Activated CD4-positive, alpha-beta T cell treated with anti-CD3 and anti-CD28 coated beads, Interleukin-2, amount 50 U/mL, for 24 hours (primary cell): ENCODE data around the gene OR6S1.

Experiments used
- DNase-seq, 2 donors: peaks; one replicate each; pipeline ENCODE4 v3.0.0-alpha.2; 2020; ENCODE audit warnings: low read depth in 1 of 2, low spot score in 1 of 2

The OR6S1 gene, protein sequence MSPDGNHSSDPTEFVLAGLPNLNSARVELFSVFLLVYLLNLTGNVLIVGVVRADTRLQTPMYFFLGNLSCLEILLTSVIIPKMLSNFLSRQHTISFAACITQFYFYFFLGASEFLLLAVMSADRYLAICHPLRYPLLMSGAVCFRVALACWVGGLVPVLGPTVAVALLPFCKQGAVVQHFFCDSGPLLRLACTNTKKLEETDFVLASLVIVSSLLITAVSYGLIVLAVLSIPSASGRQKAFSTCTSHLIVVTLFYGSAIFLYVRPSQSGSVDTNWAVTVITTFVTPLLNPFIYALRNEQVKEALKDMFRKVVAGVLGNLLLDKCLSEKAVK

DNA sequence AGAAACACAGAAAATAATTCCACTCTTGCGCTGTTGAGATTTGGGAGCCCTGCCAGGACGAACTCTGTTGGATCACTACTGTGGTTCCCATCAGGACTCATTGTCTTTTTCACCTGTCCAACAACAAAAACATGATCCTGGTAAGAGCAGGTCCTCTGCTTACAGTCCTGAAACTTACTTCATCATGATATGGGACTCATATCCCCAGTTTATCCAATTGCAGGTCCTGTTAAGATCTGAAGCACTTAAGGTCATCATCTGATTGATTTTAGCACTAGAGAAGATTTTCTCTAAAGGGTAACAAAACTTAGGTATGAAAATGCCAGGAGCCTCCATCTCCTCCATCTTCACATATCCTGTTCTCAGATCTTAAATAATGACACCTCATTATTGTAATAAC lies at the start of gene OR6S1:
TSS of gene OR6S1 (minus strand) at position 101 of the 400 bp plus-strand sequence. CDS start at position 101, 0 bp downstream.
- no peak for DNase-seq

DNA sequence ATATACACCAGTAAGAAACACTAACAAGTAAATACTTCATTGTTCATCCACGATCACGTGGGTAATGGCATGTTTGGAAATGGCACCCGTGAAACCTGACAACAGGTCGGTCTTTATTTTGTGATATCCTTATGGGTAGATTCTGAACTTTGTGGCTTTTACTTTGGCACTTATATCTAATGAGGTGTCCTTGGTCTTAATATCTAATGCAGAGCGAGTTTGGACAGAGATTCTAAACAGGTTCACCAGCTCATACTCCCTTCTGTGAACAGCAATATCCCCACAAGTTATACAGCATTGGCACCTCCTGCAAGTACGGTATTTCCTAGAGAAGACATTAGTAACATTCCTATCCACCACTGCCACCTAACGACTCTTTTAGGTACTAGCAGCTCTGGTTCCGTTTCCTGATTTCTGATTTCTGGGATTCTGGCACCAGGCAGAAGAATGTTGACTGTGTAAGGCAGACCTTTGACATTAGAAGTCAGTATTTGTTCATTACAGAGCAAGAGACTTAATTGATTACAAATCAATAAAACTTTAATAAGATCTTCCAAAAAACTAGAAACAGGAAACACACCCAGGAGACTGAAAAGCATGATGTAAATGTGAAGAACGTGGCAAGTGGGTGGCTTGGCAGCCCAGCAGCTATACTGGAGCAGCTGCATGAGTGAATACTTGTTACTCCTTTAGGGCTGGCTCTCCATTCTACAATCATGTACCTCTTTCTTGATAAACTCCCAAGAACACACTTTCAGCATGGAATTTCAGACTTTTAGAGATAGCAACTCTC lies 49.6 kb upstream of the OR6S1 start:
- peak in 1 of 2 donors; percentile 46 for DNase-seq

DNA sequence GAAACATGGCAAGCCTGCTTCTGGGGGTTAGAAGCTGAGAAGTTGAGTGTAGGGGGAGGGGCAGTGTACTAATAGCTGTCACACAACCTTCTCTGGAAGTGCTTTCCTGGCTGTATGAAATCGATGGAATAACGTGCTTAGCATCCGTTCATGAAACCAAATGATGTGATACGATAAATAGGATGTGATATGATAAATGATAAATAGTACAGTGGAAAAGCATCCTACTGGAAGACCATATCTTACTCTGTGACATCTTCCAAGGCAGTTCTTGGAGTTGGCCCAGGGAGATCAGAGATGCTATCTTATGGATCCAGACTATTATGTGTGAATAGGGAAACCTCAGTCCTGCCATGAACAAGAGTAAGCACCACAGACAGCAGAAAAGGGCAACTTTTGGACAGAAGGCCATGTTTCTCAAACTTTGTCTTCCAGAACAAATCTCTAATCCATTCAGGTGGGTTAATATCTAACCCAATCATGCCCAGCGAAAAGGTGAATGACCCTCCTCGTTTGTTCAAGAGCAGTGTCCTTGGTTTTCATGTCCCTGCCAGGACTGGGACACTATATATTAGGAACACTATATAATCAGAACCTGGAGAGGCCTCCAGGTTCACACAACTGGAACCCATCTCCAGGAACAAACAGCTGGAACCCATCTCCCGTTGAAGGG lies 46.8 kb upstream of the OR6S1 start, which contains the start of gene ANG:
TSS of gene ANG (plus strand) at position 598 of the 673 bp plus-strand sequence. CDS start 4,801 bp downstream, outside the sequence.
- DNase-seq, result no peak

DNA sequence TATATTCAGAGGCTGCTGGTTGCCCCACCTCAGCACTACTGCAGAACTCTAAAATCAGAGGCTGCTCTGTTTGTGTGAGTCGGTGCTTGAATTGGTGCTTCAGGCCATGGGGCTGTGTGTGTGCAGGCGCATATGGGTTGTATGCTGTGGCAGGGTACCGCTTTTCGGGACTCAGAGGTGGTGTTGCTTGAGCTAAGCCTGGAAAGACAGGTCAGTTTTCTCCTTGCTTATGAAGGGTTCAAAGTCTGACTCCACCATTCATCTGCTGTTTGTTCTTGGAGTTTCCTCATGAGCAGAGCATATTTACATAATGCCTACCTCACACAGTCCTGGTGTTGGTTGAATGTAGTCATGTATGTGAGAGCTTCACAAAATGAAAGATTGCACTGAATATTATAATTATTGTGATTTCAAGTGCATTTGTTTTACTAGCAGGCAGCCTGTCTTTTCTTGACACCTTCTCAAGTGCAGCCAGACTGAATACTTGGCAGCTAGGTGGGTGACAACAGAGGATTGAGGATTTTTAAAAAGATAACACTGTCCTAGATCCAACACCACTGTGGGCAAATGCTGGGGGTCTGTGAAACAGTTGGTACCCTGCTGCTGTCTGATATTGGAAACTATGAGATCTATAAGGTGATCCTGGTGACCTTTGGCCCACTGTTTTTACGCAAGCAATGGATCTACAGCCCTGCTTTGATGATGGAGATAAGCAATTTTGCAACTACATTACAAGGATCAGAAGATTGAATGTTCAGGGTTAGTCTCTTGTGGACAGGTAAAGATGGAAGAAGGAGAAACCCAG lies 46.1 kb upstream of the OR6S1 start:
- no peak for DNase-seq

DNA sequence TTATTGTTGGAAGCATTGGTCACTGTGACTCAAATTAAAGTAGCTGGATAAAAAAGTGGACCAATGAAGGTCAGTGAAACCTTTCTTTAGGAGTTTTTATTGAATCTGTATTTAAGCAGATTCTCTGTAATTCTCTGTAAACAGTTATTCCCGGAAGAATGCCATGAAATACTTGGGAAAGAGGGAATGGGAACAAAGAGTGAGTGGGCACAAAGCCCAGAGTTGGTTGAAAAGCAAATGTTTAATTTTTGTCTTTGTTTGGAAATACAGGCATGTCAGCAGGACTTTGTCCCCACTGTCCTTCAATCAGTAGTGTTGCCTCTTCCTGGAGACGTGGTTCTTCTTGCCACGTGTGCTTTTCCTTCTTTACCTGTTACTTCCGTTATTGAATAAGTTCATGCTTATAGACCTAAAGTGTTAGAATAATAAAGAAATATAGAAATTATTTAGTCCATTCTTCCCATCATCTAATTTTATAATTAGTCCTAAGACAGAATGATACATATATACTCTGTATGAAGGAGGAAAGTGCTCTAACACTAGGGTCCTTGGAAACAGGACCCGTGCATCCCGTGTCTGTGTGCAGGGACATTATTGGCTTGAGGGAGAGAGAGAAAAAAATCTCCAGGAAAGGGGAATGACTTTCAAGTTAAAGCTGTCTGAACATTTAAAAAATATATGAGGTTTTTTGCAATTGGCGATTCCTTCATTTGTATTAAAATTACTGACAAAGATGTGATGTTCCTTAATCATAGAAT lies 45.1 kb upstream of the OR6S1 start:
- DNase-seq, result no peak

DNA sequence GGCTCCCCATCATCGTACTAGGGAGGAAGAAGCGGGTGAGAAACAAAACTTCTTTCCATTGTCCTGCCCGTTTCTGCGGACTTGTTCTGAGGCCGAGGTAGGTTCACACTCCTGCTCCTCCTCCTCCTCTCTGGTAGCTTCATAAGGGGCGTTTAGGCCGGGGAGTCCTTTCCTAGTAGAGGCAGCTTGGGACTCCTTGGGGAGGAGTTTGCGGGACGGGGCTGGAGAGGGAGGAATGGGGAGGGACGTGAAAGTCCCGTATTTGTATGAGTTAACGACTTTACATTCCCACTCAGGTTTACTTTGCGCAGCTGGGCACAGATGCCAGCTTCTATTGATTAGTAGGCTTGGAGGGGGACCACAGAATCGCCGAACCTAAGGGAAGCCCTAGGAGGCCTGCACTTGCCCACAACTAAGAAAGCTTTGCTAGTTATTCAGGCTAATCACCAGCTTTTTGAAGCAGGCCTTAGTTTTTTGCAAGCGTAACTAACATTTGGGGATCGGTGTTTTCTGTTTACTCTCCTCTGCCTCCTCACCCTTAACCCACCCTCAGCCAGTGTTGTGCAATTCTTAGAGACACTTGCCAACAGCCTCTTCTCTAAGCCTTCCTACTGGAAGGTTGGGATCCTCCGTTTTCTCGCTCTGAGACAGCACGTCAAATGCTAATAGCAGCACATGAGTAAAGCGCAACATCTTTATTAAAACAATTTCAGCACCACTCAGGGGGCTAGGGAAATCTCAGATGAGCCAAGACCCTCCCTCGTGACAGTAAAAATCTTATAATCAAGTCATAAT lies 43.4 kb upstream of the OR6S1 start:
- DNase-seq, result no peak

DNA sequence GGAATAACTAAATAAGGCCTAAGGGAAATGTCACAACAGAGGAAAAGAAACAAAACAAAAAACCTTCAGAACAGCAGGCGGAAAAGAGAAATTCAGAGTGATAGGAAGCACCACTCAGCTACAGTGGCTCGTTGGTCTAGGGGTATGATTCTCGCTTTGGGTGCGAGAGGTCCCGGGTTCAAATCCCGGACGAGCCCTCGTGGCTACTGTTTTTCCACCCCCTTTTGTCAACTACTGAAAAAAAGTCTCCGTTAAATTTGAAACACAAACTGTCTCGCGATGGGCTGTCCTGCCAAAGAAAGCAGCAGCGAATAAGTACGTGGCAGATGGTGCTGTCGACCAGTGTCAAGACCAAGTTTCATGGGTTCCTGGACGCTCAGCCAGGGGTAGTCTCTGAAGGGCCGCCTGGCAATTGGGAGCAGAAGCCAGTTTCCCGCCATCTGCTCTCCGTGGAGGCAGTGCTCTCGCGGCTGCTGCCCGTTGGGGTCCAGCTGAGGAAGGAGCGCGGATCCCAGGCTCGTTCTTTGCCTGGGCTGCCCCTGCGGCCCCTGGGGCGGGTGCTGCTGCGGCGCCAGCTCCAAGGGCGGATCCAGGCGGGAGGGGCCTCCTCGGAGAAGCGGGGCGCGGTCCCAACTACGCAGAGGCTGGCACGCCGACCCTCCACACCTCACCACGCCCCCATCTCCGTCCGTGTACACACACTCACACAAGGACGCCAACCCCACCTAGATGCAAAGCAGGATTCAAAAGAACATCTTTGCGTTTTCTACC lies 42.6 kb upstream of the OR6S1 start, which contains the start of gene RNASE4:
TSS of gene RNASE4 (plus strand) at position 670 of the 771 bp plus-strand sequence. CDS start 14,812 bp downstream, outside the sequence.
- DNase-seq, result peak; percentile 78 to 81

DNA sequence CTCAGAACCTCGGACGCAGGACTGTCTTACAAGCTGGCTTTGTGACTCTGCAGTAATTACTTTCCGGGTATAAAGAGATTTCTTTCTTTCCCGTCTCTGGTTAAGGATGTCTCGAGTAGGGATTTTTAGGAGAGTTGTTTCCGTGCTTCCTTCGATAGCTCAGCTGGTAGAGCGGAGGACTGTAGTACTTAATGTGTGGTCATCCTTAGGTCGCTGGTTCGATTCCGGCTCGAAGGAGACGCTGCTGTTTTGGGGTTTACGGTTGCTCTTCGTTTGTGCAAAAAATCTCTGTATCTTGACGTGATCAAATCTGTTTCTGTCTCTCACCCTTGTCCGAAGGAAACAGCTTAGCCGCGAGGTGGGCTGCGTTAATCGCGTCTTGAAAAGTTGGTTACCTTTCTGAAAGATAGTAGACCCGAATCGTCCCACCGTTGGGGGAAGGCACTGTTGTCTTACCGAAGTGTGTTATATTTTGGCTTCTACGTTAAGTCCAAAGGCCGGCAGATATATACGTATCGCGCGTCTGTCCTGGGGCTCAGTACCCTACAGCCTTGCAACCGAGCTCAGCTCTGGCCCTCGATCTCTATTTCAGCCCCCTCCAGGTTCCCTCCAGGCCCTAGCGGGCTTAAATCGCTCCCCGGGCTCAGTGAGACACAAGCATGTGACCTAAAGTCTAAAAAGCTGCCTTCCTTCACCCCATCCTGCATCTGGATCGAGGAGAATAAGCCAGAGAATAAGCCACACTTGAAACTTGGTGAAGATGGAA lies 41.8 kb upstream of the OR6S1 start:
- peak; percentile 62 to 89 for DNase-seq

DNA sequence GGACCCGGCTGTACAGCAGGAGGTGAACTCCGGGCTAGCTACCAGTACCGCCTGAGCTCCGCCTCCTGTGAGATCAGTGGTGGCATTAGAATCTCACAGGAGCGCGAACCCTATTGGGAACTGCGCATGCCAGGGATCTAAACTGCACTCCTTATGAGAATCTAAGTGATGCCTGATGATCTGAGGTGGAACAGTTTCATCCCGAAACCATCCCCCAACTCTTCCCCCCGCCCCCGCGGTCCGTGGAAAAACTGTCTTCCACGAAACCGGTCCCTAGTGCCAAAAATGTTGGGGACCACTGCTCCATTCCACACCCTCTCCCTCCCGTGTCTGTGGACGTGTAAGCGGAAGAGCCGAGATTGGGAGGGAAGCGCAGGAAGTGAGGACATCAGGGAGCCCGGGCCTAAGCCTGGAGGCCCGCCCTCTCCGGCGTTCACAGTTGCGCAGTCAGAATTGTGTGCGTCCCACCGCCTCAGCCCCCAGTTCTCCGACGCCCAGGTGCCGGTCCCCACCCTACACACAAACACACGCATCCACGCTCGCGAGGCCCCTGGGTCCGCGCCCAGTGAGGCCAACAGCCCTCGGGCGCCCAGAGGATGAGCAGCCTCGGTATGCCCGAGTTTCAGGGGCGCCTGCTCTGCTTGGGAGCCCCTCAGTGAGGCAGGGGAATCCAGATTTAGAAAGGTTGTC lies 41.1 kb upstream of the OR6S1 start:
- peak; percentile 61 to 69 for DNase-seq

DNA sequence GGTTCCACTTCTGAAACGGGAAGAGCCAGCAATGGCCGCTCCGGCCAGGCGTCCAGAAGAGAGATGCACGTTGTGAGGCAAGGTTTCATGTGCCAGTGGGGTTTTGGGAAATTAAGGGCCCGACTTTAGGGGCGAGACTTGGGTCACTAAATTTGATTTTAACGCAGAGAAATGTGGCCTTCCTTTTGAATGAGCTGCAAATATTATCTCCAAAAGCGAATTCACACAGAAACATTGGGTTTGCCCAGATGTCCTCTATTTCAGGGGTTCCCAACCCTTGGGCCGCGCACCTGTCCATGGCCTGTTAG lies 40.6 kb upstream of the OR6S1 start:
- DNase-seq, result no peak

DNA sequence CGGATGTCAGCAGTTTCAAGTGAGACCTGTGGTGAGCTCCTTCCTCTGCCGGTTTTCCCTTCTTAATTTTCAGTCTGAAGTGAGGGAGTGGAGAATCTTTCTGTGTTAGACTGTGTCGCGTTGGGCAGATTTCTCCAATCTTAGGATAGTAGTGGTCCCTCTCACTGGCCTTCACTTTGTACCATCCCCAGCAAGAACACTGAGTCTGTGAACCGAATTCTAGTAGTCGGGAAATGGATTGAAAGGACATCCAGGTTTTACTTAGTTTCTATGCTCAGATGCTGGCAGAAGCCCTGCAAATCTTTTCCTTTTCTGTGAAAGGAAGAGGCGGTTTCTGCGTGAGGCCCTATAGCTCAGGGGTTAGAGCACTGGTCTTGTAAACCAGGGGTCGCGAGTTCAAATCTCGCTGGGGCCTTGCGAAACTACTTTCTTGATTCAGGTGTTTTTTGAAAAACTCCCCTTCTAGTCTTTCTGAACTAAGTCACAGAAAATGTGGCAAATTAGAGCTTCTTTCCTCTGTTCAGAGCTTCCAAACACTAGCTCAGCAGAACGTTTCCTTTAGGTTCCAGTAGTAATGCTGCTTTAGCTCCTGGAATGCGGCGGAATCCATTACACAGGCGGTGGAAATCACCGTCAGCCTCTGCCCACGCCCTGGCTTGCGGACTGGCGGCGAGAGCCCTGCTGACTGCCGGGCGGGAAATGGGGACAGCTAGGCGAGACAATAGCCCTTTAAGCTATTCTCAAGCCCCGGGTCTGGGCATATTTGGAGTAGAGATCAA lies 40.0 kb upstream of the OR6S1 start:
- DNase-seq, result peak; percentile 87 to 91

DNA sequence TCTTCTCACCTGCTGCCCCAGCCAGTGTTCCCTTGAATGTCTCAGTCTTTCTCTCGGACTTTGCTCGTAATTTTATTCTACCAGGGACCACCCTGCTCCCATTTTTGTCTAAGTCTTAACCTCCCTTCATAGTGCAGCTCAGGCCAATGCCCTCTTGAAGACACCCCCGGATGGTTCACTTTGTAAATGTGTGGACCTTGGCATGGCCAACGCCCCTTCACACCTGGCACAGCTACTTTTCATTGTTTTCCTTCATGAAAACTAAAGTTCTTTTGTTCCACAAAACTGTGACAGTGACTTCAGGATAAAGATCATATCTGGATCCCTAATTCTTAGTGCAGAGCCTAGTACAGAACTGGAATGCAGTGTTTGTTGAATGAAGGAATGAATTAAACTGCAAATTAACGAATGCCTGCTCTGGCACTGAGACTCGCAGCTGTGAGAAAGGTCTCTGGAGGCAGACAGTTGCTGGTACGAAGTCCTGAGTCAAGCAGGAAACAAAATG lies 39.4 kb upstream of the OR6S1 start:
- DNase-seq, result no peak

DNA sequence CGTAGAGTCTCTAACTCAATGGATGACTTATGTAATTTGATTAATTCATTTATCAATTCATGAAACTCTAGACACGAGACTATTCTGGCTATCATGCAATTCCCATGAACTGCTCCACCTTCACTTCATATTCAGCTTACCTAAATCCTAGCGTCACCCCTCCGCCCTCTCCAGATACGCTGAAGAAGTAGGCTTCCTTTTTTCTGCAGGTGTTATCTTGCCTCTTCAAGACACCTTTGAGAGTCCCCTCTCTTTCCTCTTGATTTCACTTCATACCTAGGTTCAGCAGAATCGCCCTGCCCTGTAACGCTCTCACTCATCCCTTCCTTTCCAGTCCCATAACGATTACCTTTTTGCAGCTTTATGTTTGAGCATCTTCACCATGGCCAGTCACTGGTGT lies 38.9 kb upstream of the OR6S1 start:
- no peak for DNase-seq

DNA sequence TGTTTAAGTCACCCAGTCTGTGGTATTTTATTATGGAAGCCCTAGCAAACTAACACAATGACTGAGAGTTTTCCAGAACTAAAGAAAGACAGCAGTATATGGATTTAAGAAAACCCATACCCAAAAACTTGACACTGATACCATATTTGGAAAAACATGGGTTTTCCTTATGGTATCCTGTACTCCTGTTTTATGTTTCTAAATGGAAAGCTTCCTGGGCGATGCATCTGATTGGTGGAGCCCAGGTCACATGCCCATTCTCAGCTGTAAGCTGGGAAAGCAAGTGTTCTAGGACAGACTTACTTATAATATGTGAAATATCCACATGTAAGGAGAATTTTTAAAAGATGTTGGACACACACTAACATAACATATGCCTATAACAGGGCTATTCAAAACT lies 38.4 kb upstream of the OR6S1 start:
- DNase-seq, result no peak

DNA sequence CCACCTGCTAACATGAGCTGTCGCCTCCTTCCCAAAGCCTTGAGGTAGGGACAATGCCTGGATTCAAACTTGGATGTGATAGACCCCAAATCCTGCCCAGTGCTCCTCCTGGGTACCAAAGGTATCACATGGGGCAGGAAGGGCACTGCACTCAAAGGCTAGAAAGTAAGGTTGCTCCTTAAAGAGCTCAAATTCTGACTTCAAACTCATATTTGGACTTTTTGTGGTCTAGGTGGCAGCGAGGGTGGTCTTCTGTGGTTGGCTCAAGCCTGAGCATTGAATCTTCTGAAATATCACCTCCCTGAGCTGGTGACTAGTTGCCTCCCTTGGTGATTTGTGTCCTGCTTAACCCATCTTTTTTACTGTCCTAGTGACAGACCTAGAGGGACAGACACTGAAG lies 34.6 kb upstream of the OR6S1 start:
- no peak for DNase-seq

DNA sequence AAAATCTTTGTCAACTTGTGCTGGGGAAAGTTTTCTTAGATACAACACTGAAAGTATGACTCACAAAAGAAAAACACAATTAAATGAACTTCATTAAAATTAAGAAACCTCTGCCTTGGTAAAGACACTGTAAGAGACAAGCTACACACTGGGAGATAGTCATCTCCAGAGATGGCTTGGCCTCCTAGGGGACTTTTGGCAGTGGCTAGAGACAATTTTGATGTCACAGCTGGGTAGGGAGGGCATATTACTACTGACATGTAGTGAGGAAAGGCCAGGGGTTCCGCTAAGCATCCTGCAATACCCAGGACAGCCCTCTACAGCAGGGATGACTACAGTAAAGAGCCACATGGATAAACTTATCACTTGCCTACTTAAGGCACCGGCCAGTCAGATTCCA lies 34.2 kb upstream of the OR6S1 start:
- DNase-seq, result no peak
